Caco-2 (cell line): ENCODE results near the gene LRRTM4. TPM values are rescaled to one million over a fixed set of nuclear protein-coding genes. Genes with fewer than 3 reads are reported as not detected.

ENCODE experiments used
- BruUV-seq: library from RNA; stranded (reverse); fragments of 400-500 nt; replicated peaks from 2 replicates; lab custom pipeline; 2021; lab: Mats Ljungman, UMichigan
- CTCF ChIA-PET: fragments of 300-600 bp; sonication (Branson Sonifier 250); formaldehyde crosslinking; loops from one replicate; lab custom pipeline; 2022; ENCODE audit warnings: antibody characterized with exemption; lab: Charles Lee
- POLR2A ChIA-PET: fragments of 300-600 bp; sonication (Branson Sonifier 250); formaldehyde crosslinking; loops from one replicate; lab custom pipeline; 2022; ENCODE audit warnings: antibody characterized with exemption; lab: Charles Lee
- DNase-seq, 2 experiments: peaks; one replicate each; pipeline versions ENCODE4 v3.0.0 to v3.0.0-alpha.2; 2020 to 2022
- H3K27me3 ChIP-seq: replicated peaks from 2 replicates; pipeline ENCODE4 v1.6.0; 2011; ENCODE audit warnings: low read length; ENCODE audit not compliant: control insufficient read depth, insufficient read depth
- H3K36me3 ChIP-seq: 2 replicates; pipeline ENCODE4 v1.5.1; 2011; ENCODE audit warnings: low read length; ENCODE audit not compliant: control insufficient read depth, insufficient read depth
- H3K4me1 ChIP-seq: fragments of 250-450 bp; sonication (Bioruptor Pico); 2 replicates; pipeline ENCODE4 v1.5.1; 2020; ENCODE audit warnings: mild to moderate bottlenecking
- H3K4me3 ChIP-seq: 2 replicates; pipeline ENCODE4 v1.5.1; 2011; ENCODE audit warnings: low read depth, mild to moderate bottlenecking, control low read depth, low read length
- H3K9me3 ChIP-seq: fragments of 250-450 bp; sonication (Bioruptor Pico); 2 replicates; pipeline ENCODE4 v1.5.1; 2020; ENCODE audit warnings: mild to moderate bottlenecking, moderate library complexity
- H3K27ac Mint-ChIP-seq: one replicate; pipeline ENCODE4 v1.8.0; 2022; ENCODE audit warnings: mixed read lengths; ENCODE audit not compliant: unreplicated experiment
- H3K27me3 Mint-ChIP-seq: one replicate; pipeline ENCODE4 v1.8.0; 2022; ENCODE audit warnings: mixed read lengths; ENCODE audit not compliant: insufficient read depth, unreplicated experiment
- H3K36me3 Mint-ChIP-seq: one replicate; pipeline ENCODE4 v1.8.0; 2022; ENCODE audit warnings: mild to moderate bottlenecking, mixed read lengths; ENCODE audit not compliant: insufficient read depth, unreplicated experiment
- H3K4me1 Mint-ChIP-seq: one replicate; pipeline ENCODE4 v1.8.0; 2022; ENCODE audit warnings: low read depth, mixed read lengths; ENCODE audit not compliant: unreplicated experiment
- H3K4me3 Mint-ChIP-seq: one replicate; pipeline ENCODE4 v1.8.0; 2022; ENCODE audit warnings: mild to moderate bottlenecking, moderate library complexity, mixed read lengths; ENCODE audit not compliant: unreplicated experiment
- H3K9me3 Mint-ChIP-seq: one replicate; pipeline ENCODE4 v1.8.0; 2022; ENCODE audit warnings: mixed read lengths; ENCODE audit not compliant: unreplicated experiment
- CTCF ChIP-seq, 2 experiments: fragments of 200-600 bp in 1 of 2; IDR thresholded peaks; 1 replicate in 1 of 2; 2 replicates in 1 of 2; pipeline versions ENCODE4 v1.5.1 to v1.8.0; 2011 to 2022; ENCODE audit warnings: antibody characterized with exemption in 1 of 2, control low read depth in 1 of 2, inconsistent platforms in 1 of 2, low read depth in 1 of 2, low read length in 1 of 2, mild to moderate bottlenecking in 1 of 2, moderate library complexity in 1 of 2; ENCODE audit not compliant: insufficient read depth in 1 of 2, severe bottlenecking in 1 of 2, unreplicated experiment in 1 of 2
- intact Hi-C: fragments of 100-400 bp; cut with micrococcal nuclease; formaldehyde crosslinking; loops from one replicate; pipeline ENCODE4 v1.10.0; 2022; ENCODE audit not compliant: unreplicated experiment
- total RNA-seq: library from RNA; stranded (reverse); gene quantifications from 2 replicates; pipeline ENCODE4 v1.2.3, GENCODE V29; 2022

LRRTM4 gene
- total RNA-seq, 1 experiment from 2014 or later, result 0.32 TPM

- CTCF ChIA-PET, result no interaction called here
- no peak for DNase-seq
- Mint-ChIP-seq H3K4me3 (no peak overlapping the region), H3K27ac (no peak overlapping the region), H3K36me3 (no peaks in the 10 kb centered on the region), H3K27me3 (no peaks in the 10 kb centered on the region), H3K9me3 (no peaks in the 10 kb centered on the region), H3K4me1 (no peaks in the 10 kb centered on the region)
- H3K9me3 ChIP-seq, result no peaks in the 10 kb centered on the region
- H3K36me3 ChIP-seq, result no peaks in the 10 kb centered on the region
- intact Hi-C loops, result no loop called here
- no peaks in the 10 kb centered on the region for H3K4me1 ChIP-seq
- no TSS peak for BruUV-seq
- POLR2A ChIA-PET, result no interaction called here
- H3K27me3 ChIP-seq, result no peaks in the 10 kb centered on the region
- H3K4me3 ChIP-seq, result no peak overlapping the region
- no peak for TF ChIP-seq CTCF (IDR thresholded peaks at IDR 0.05; ENCODE audit: insufficient read depth in 1 of 2, low read depth in 1 of 2, low read length in 1 of 2, severe bottlenecking in 1 of 2, unreplicated experiment in 1 of 2)
Measured at GRCh38 chr2:76821731-76822130, 700.4 kb downstream of the LRRTM4 start.

- CTCF ChIA-PET, result no interaction called here
- Histone ChIP-seq H3K4me3 (no peak overlapping the region), H3K9me3 (no peaks in the 10 kb centered on the region), H3K27me3 (no peaks in the 10 kb centered on the region), H3K4me1 (no peaks in the 10 kb centered on the region), H3K36me3 (no peaks in the 10 kb centered on the region)
- H3K27ac Mint-ChIP-seq, result no peak overlapping the region
- BruUV-seq, result no TSS peak
- no peaks in the 10 kb centered on the region for H3K4me1 Mint-ChIP-seq
- no peaks in the 10 kb centered on the region for H3K36me3 Mint-ChIP-seq
- no peaks in the 10 kb centered on the region for H3K9me3 Mint-ChIP-seq
- no peak for TF ChIP-seq CTCF (IDR thresholded peaks at IDR 0.05; ENCODE audit: insufficient read depth in 1 of 2, low read depth in 1 of 2, low read length in 1 of 2, severe bottlenecking in 1 of 2, unreplicated experiment in 1 of 2)
- intact Hi-C loops, result no loop called here
- H3K27me3 Mint-ChIP-seq, result no peaks in the 10 kb centered on the region
- no peak overlapping the region for H3K4me3 Mint-ChIP-seq
- POLR2A ChIA-PET, result no interaction called here
- DNase-seq, result no peak
Measured at GRCh38 chr2:76813084-76813483, 709.1 kb downstream of the LRRTM4 start.

GRCh38 chr2:76812156-76812555 is 710.0 kb downstream of the LRRTM4 start:
- Mint-ChIP-seq H3K4me1 (no peaks in the 10 kb centered on the region), H3K4me3 (no peak overlapping the region), H3K36me3 (no peaks in the 10 kb centered on the region), H3K27ac (no peak overlapping the region), H3K9me3 (no peaks in the 10 kb centered on the region), H3K27me3 (no peaks in the 10 kb centered on the region)
- no peaks in the 10 kb centered on the region for H3K27me3 ChIP-seq
- H3K36me3 ChIP-seq, result no peaks in the 10 kb centered on the region
- ChIA-PET CTCF (no interaction called here), POLR2A (no interaction called here)
- DNase-seq, result no peak
- H3K4me3 ChIP-seq, result no peak overlapping the region
- H3K9me3 ChIP-seq, result no peaks in the 10 kb centered on the region
- intact Hi-C loops, result no loop called here
- H3K4me1 ChIP-seq, result no peaks in the 10 kb centered on the region
- TF ChIP-seq CTCF (IDR thresholded peaks at IDR 0.05; ENCODE audit: insufficient read depth in 1 of 2, low read depth in 1 of 2, low read length in 1 of 2, severe bottlenecking in 1 of 2, unreplicated experiment in 1 of 2), result no peak
- BruUV-seq, result no TSS peak
